Measurements from ENCODE around the gene SOX9. TPM values are rescaled to one million over a fixed set of nuclear protein-coding genes. Genes with fewer than 3 reads are reported as not detected.

The SOX9 gene
- total and polyA plus RNA-seq, 2 of the 8 experiments (the other 6 are each of a cell fraction or from before 2014, with no cell fraction given): 1.9 to 4.9 TPM

- Histone ChIP-seq H3K79me2 (ENCODE audit: control insufficient read depth in 1 of 2, insufficient read depth in 2 of 2, low read length in 2 of 2) (no peaks in the 10 kb centered on the region), H3K23ac (ENCODE audit: insufficient read length) (no peak overlapping the region), H3K4me3 (ENCODE audit: extremely low read depth in 1 of 4, insufficient read depth in 2 of 4, low read depth in 3 of 4, low read length in 4 of 4) (peak overlapping the region; percentile 57 to 93 (median 72)), H3K14ac (ENCODE audit: insufficient read length) (no peak overlapping the region), H3K23me2 (ENCODE audit: low read depth, low read length) (peaks cover 45% of the 10 kb centered on the region), H3K79me1 (ENCODE audit: low read depth, low read length) (no peaks in the 10 kb centered on the region), H4K8ac (ENCODE audit: extremely low read depth, insufficient read depth, low read length) (peak overlapping the region; percentile 57), H2BK12ac (ENCODE audit: low read depth, low read length) (peak overlapping the region; percentile 94), H2AK5ac (ENCODE audit: low read depth, low read length) (no peak overlapping the region), H3K9ac (replicated peaks in 1 of 4; ENCODE audit: extremely low read depth in 1 of 4, low read depth in 3 of 4, low read length in 3 of 4) (peak overlapping the region; percentile 40 to 65 (median 51); a peak in 5 of 7 replicates), H3K27ac (ENCODE audit: low read depth, low read length) (no peak overlapping the region), H3K9me3 (ENCODE audit: insufficient read depth in 2 of 2, low read depth in 1 of 2, low read length in 1 of 2) (no peaks in the 10 kb centered on the region), H3K56ac (replicated peaks; ENCODE audit: insufficient read length, low read depth, low read length) (peak overlapping the region; percentile 57), H4K91ac (replicated peaks; ENCODE audit: insufficient read length, low read length) (no peak overlapping the region), H3K36me3 (ENCODE audit: control insufficient read depth in 2 of 4, insufficient read depth in 4 of 4, low read length in 3 of 4) (peaks cover 0 to 19% (median 4%) of the 10 kb centered on the region in 4 experiments; a peak in 2 of 8 replicates), H2AFZ (ENCODE audit: low read length) (no peak overlapping the region), H2BK20ac (ENCODE audit: low read length) (no peak overlapping the region), H3K4me2 (ENCODE audit: insufficient read depth in 1 of 2, low read depth in 2 of 2, low read length in 2 of 2) (peak overlapping the region; percentile 91 to 96), H4K20me1 (replicated peaks in 1 of 2; ENCODE audit: control insufficient read depth in 1 of 2, insufficient read depth in 2 of 2, low read length in 2 of 2) (peaks cover 3 to 7% of the 10 kb centered on the region in 2 experiments), H3K27me3 (replicated peaks in 1 of 4; ENCODE audit: control insufficient read depth in 3 of 4, extremely low read depth in 1 of 4, insufficient read depth in 3 of 4, low read length in 3 of 4) (peaks cover 31 to 61% (median 51%) of the 10 kb centered on the region in 4 experiments), H3K18ac (ENCODE audit: extremely low read depth, low read length) (peak overlapping the region; percentile 55), H4K5ac (ENCODE audit: insufficient read length, low read depth, low read length) (no peak overlapping the region), H2BK15ac (ENCODE audit: low read length) (peak overlapping the region; percentile 72; the same call in 1 of the 2 replicates), H3K4ac (replicated peaks; ENCODE audit: insufficient read length, low read depth, low read length) (no peak overlapping the region), H2BK5ac (ENCODE audit: low read depth, low read length) (no peak overlapping the region; the same call in 1 of the 2 replicates), H3K4me1 (replicated peaks in 1 of 4; ENCODE audit: control insufficient read depth in 3 of 4, insufficient read depth in 4 of 4, low read length in 3 of 4) (peaks cover 1 to 29% (median 21%) of the 10 kb centered on the region in 4 experiments), H2BK120ac (replicated peaks; ENCODE audit: low read depth, low read length) (no peak overlapping the region)
- POLR2A ChIA-PET (ENCODE audit: partially characterized antibody): interaction anchor here (0.7 to 2.9 kb wide), 7 partner anchors 9 to 288 kb away, joined by 3 to 15 read pairs (median 4); no protein-coding TSS in a partner anchor
- 2% methylated on average over 38 of the region's 88 CpGs; no CpG with 5 or more reads in 1 of the 2 experiments for WGBS, 2 experiments (ENCODE audit: extremely low coverage in 1 of 2, insufficient coverage in 1 of 2, insufficient read length in 1 of 2, insufficient replicate concordance in 2 of 2, low coverage in 1 of 2, low lambda C conversion rate in 2 of 2, missing lambda C conversion rate in 1 of 2)
- DNase-seq (ENCODE audit: low read depth in 1 of 2, low spot score in 2 of 2) (peak in 1 of 2 experiments; percentile 81), FAIRE-seq (no peak)
- CTCF ChIA-PET (ENCODE audit: partially characterized antibody): interaction anchor here (0.5 to 2.6 kb wide), 24 partner anchors 11 to 1360 kb away, joined by 3 to 9 read pairs (median 4); no protein-coding TSS in a partner anchor
- TF ChIP-seq ASH2L (IDR thresholded peaks at IDR 0.05; ENCODE audit: low read length): peak; percentile 85
- peak; percentile 80 for TF ChIP-seq MAX (IDR thresholded peaks at IDR 0.05)
- peak; percentile 43 for TF ChIP-seq KDM4A (IDR thresholded peaks at IDR 0.05; ENCODE audit: low read depth, low read length, severe bottlenecking)
- TF ChIP-seq E2F6 (IDR thresholded peaks at IDR 0.05): peak; percentile 39; the same call in 1 of the 2 replicates
- TF ChIP-seq KDM1A (IDR thresholded peaks at IDR 0.05; ENCODE audit: borderline replicate concordance, low read length): no peak
- TF ChIP-seq CREB1 (IDR thresholded peaks at IDR 0.05): peak; percentile 24; the same call in 1 of the 2 replicates
- no peak for TF ChIP-seq CHD2 (IDR thresholded peaks at IDR 0.05; ENCODE audit: low read length)
- TF ChIP-seq BACH1 (IDR thresholded peaks at IDR 0.05; ENCODE audit: low read length): 0 out of 2 replicates have a peak, but pooled peaks have one; percentile 4
- TF ChIP-seq TEAD4 (IDR thresholded peaks at IDR 0.05; ENCODE audit: low read depth, low read length): no peak
- no peak for TF ChIP-seq SRF (IDR thresholded peaks at IDR 0.05; ENCODE audit: low read depth, low read length)
Observed at GRCh38 chr17:72121164-72122009, 567 bp downstream of the SOX9 start.
